Activated T-cell treated with anti-CD3 and anti-CD28 coated beads for 4 hours (primary cell): ENCODE measurements around the gene APRT.
A peak's percentile ranks its signal among the peaks of the same experiment; 100 is the strongest.
"Not testable (repeated sequence)": the region's sequence is repeated elsewhere in the genome, so short reads cannot be mapped to it uniquely, and the experiment has no call there.

Experiments used
- DNase-seq: peaks from one replicate; pipeline ENCODE4 v3.0.0-alpha.2; 2020

The APRT gene

GRCh38 chr16:88806491-88807111 lies 5.1 kb downstream of the APRT start:
- no peak for DNase-seq

GRCh38 chr16:88805887-88806393 lies 5.8 kb downstream of the APRT start:
- no peak for DNase-seq

- no peak for DNase-seq
These were observed 6.4 kb downstream of the APRT start for GRCh38 chr16:88805340-88805715.

GRCh38 chr16:88804552-88805339 lies 7.0 kb downstream of the APRT start:
- no peak for DNase-seq

- DNase-seq: no peak
These were observed 7.6 kb downstream of the APRT start for GRCh38 chr16:88804173-88804551.

- DNase-seq: peak; percentile 79
These were observed 8.3 kb downstream of the APRT start, which contains the start of gene CDT1 for GRCh38 chr16:88803264-88803987. CDT1 (plus strand) TSS chr16:88803789; CDS start chr16:88803832, 43 bp downstream.

GRCh38 chr16:88800277-88800592 lies 11.5 kb downstream of the APRT start:
- DNase-seq: no peak

GRCh38 chr16:88799569-88800276 lies 12.0 kb downstream of the APRT start:
- DNase-seq: no peak

GRCh38 chr16:88798772-88799455 lies 12.8 kb downstream of the APRT start:
- DNase-seq: no peak

- no peak for DNase-seq
These were observed 13.7 kb downstream of the APRT start for GRCh38 chr16:88798073-88798472.

GRCh38 chr16:88796278-88796677 lies 15.4 kb downstream of the APRT start:
- DNase-seq: no peak

- no peak for DNase-seq
These were observed 18.3 kb downstream of the APRT start for GRCh38 chr16:88793251-88793954.

GRCh38 chr16:88792668-88793250 lies 19.0 kb downstream of the APRT start:
- no peak for DNase-seq

- no peak for DNase-seq
These were observed 19.6 kb downstream of the APRT start for GRCh38 chr16:88792078-88792550.

GRCh38 chr16:88790312-88791211 lies 21.2 kb downstream of the APRT start:
- no peak for DNase-seq

- no peak for DNase-seq
These were observed 22.1 kb downstream of the APRT start for GRCh38 chr16:88789594-88789993.

- not testable (repeated sequence) for DNase-seq
These were observed 23.0 kb downstream of the APRT start for GRCh38 chr16:88788749-88789148.

GRCh38 chr16:88787579-88788314 lies 24.0 kb downstream of the APRT start:
- DNase-seq: no peak
